ENCODE data around the gene PRG3.

GRCh38 chr11:57428643-57429042 lies 47.7 kb upstream of the PRG3 start:
- TF ChIP-seq CTCF (IDR thresholded peaks at IDR 0.05; ENCODE audit: low read depth, low read length) (no peak), EZH2phosphoT487 (IDR thresholded peaks at IDR 0.05; ENCODE audit: low read depth) (no peak)
